GM18873 (cell line): ENCODE data around the gene GKN1.
"Not testable (repeated sequence)": the region's sequence is repeated elsewhere in the genome, so short reads cannot be mapped to it uniquely, and the experiment has no call there.

Experiments
- ATAC-seq: cut with Tn5 transposase; IDR thresholded peaks from one replicate; pipeline ENCODE4 v1.9.1; 2021; ENCODE audit warnings: mild to moderate bottlenecking, moderate library complexity, moderate number of reproducible peaks; ENCODE audit not compliant: unreplicated experiment, low FRiP score

Gene GKN1

GRCh38 chr2:68955432-68955831 is 19.0 kb upstream of the GKN1 start:
- ATAC-seq = not testable (repeated sequence)

GRCh38 chr2:68959001-68959400 is 15.4 kb upstream of the GKN1 start:
- no peak for ATAC-seq

- ATAC-seq = no peak
Observed at GRCh38 chr2:68961380-68961779, 13.1 kb upstream of the GKN1 start.

GRCh38 chr2:68964282-68964681 is 10.2 kb upstream of the GKN1 start:
- no peak for ATAC-seq

- ATAC-seq = no peak
Observed at GRCh38 chr2:68968221-68968620, 6.2 kb upstream of the GKN1 start.

GRCh38 chr2:68969736-68970490 is 4.5 kb upstream of the GKN1 start:
- ATAC-seq = no peak

- ATAC-seq = no peak
Observed at GRCh38 chr2:68970566-68971265, 3.7 kb upstream of the GKN1 start.

- ATAC-seq = no peak
Observed at GRCh38 chr2:68971591-68972231, 2.7 kb upstream of the GKN1 start.

GRCh38 chr2:68974946-68975665 is 670 bp downstream of the GKN1 start:
- ATAC-seq = no peak

GRCh38 chr2:68975844-68976243 is 1.4 kb downstream of the GKN1 start:
- ATAC-seq = no peak

- ATAC-seq = no peak
Observed at GRCh38 chr2:68977453-68977852, 3.0 kb downstream of the GKN1 start.

- ATAC-seq = no peak
Observed at GRCh38 chr2:68978098-68978497, 3.7 kb downstream of the GKN1 start.

- no peak for ATAC-seq
Observed at GRCh38 chr2:68980956-68981355, 6.5 kb downstream of the GKN1 start.

GRCh38 chr2:68987021-68987503 is 12.6 kb downstream of the GKN1 start:
- ATAC-seq = no peak

GRCh38 chr2:68989035-68989434 is 14.6 kb downstream of the GKN1 start:
- ATAC-seq = no peak

- ATAC-seq = no peak
Observed at GRCh38 chr2:68992341-68992740, 17.9 kb downstream of the GKN1 start.

GRCh38 chr2:68992933-68993332 is 18.5 kb downstream of the GKN1 start:
- ATAC-seq = no peak

GRCh38 chr2:68993660-68994059 is 19.2 kb downstream of the GKN1 start:
- no peak for ATAC-seq

GRCh38 chr2:68994864-68995263 is 20.4 kb downstream of the GKN1 start:
- ATAC-seq = no peak

- ATAC-seq = no peak
Observed at GRCh38 chr2:68995916-68996315, 21.5 kb downstream of the GKN1 start.

- ATAC-seq = no peak
Observed at GRCh38 chr2:68997401-68997800, 23.0 kb downstream of the GKN1 start.
